GM12878 (cell line): ENCODE measurements around the gene SLC15A3. TPM values are rescaled to one million over a fixed set of nuclear protein-coding genes. Genes with fewer than 3 reads are reported as not detected.

Experiments used
- ATAC-seq: fragments of 200-7000 bp; cut with Tn5 transposase; 3 replicates; pipeline ENCODE4 v1.9.1; 2020; ENCODE audit warnings: mild to moderate bottlenecking, moderate library complexity
- BruUV-seq: library from RNA; stranded (reverse); fragments of 400-500 nt; replicated peaks from 2 replicates; lab custom pipeline; 2021; lab: Mats Ljungman, UMichigan
- CTCF ChIA-PET: fragments of 300-600 bp; sonication (Branson Sonifier 250); formaldehyde crosslinking; extraction: SDS; loops from one replicate; lab custom pipeline; 2021; ENCODE audit warnings: inconsistent platforms; lab: Yijun Ruan, JAX
- POLR2A ChIA-PET: fragments of 350-600 bp; formaldehyde crosslinking; extraction: SDS; loops from one replicate; lab custom pipeline; 2021; ENCODE audit warnings: inconsistent platforms; lab: Charles Lee
- RAD21 ChIA-PET: fragments of 300-600 bp; sonication (Branson Sonifier 250); formaldehyde crosslinking; loops from one replicate; lab custom pipeline; 2023; ENCODE audit warnings: antibody characterized with exemption; ENCODE audit not compliant: unreplicated experiment; lab: Charles Lee
- SMC1A ChIA-PET: fragments of 300-600 bp; sonication (Branson Sonifier 250); formaldehyde crosslinking; loops from one replicate; lab custom pipeline; 2023; ENCODE audit not compliant: unreplicated experiment, uncharacterized antibody; lab: Charles Lee
- DNase-seq: peaks from one replicate; pipeline ENCODE4 v3.0.0-alpha.2; 2011; ENCODE audit warnings: low read depth, low spot score
- FAIRE-seq: peaks from 3 replicates; lab custom pipeline; 2011; peaks lifted over from hg19 to GRCh38; lab: Jason Lieb, UNC
- H2AFZ ChIP-seq: 2 replicates; pipeline ENCODE4 v1.6.0; 2011; ENCODE audit warnings: low read depth, low read length, control low read depth; ENCODE audit not compliant: control insufficient read depth
- H3K27ac ChIP-seq: 2 replicates; pipeline ENCODE4 v1.5.1; 2011; ENCODE audit warnings: control low read depth; ENCODE audit not compliant: control insufficient read depth, insufficient read depth
- H3K27me3 ChIP-seq, 2 experiments: replicated peaks in 1 of 2; 2 replicates each; pipeline versions ENCODE4 v1.6.0 to v1.6.1; 2011; ENCODE audit warnings: low read length in 1 of 2; ENCODE audit not compliant: control insufficient read depth in 2 of 2, insufficient read depth in 2 of 2
- H3K36me3 ChIP-seq, 2 experiments: 2 replicates each; pipeline ENCODE4 v1.5.1; 2011; ENCODE audit warnings: low read length in 1 of 2; ENCODE audit not compliant: control insufficient read depth in 2 of 2, insufficient read depth in 2 of 2
- H3K4me1 ChIP-seq: 2 replicates; pipeline ENCODE4 v1.6.1; 2011; ENCODE audit warnings: mild to moderate bottlenecking, low read length, moderate library complexity, mixed read lengths; ENCODE audit not compliant: control insufficient read depth, insufficient read depth
- H3K4me2 ChIP-seq: 2 replicates; pipeline ENCODE4 v1.6.0; 2011; ENCODE audit warnings: control low read depth; ENCODE audit not compliant: control insufficient read depth, insufficient read depth
- H3K4me3 ChIP-seq: fragments of 200-600 bp; sonication (generic); 2 replicates; pipeline ENCODE4 v1.5.1; 2016
- H3K79me2 ChIP-seq: 2 replicates; pipeline ENCODE4 v1.6.0; 2011; ENCODE audit warnings: low read length; ENCODE audit not compliant: control insufficient read depth, insufficient read depth
- H3K9ac ChIP-seq: 2 replicates; pipeline ENCODE4 v1.8.0; 2011; ENCODE audit warnings: low read length, control low read depth, mixed read lengths; ENCODE audit not compliant: control insufficient read depth, insufficient read depth
- H3K9me3 ChIP-seq: replicated peaks from 3 replicates; pipeline ENCODE4 v1.5.1; 2011; ENCODE audit warnings: mild to moderate bottlenecking, low read length; ENCODE audit not compliant: control insufficient read depth, insufficient read depth
- H4K20me1 ChIP-seq: 2 replicates; pipeline ENCODE4 v1.6.0; 2011; ENCODE audit not compliant: control insufficient read depth, insufficient read depth
- ASH2L ChIP-seq: fragments of 300-600, 200-600 bp; sonication (generic); IDR thresholded peaks from 2 replicates; pipeline ENCODE4 v1.6.1; 2017; ENCODE audit warnings: low read depth, mild to moderate bottlenecking, borderline replicate concordance
- CBX5 ChIP-seq: sonication (generic); IDR thresholded peaks from 2 replicates; pipeline ENCODE4 v1.6.1; 2016; ENCODE audit warnings: low read depth, moderate library complexity, mild to moderate bottlenecking, inconsistent platforms
- CTCF ChIP-seq, 3 experiments: IDR thresholded peaks in 2 of 3; conservative IDR thresholded peaks in 1 of 3; 2 replicates each; pipeline ENCODE4 v1.5.1; 2011; ENCODE audit warnings: low read depth in 3 of 3, low read length in 3 of 3, mild to moderate bottlenecking in 3 of 3, control low read depth in 2 of 3, moderate library complexity in 2 of 3, inconsistent platforms in 1 of 3, mixed read lengths in 1 of 3; ENCODE audit not compliant: control insufficient read depth in 2 of 3, insufficient read depth in 1 of 3; ENCODE audit errors: extremely low read depth in 1 of 3
- EED ChIP-seq: sonication (generic); IDR thresholded peaks from 2 replicates; pipeline ENCODE4 v1.6.1; 2016; ENCODE audit warnings: antibody characterized with exemption, low read depth
- IKZF1 ChIP-seq: fragments of 450-650 bp; conservative IDR thresholded peaks from 2 replicates; pipeline ENCODE4 v1.6.1; 2017; ENCODE audit warnings: antibody characterized with exemption, mild to moderate bottlenecking
- IRF5 ChIP-seq: fragments of 450-650 bp; IDR thresholded peaks from 2 replicates; pipeline ENCODE4 v1.6.1; 2017; ENCODE audit warnings: borderline replicate concordance
- MLLT1 ChIP-seq: fragments of 450-650 bp; IDR thresholded peaks from 2 replicates; pipeline ENCODE4 v1.6.1; 2016; ENCODE audit warnings: mild to moderate bottlenecking
- MYC ChIP-seq: IDR thresholded peaks from 2 replicates; pipeline ENCODE4 v1.6.1; 2011; ENCODE audit warnings: mild to moderate bottlenecking, low read length, moderate library complexity, inconsistent platforms; ENCODE audit not compliant: insufficient read depth, insufficient replicate concordance, insufficient read length, severe bottlenecking
- RAD21 ChIP-seq: IDR thresholded peaks from 2 replicates; pipeline ENCODE4 v1.6.1; 2011; ENCODE audit warnings: mild to moderate bottlenecking, low read depth, low read length, moderate library complexity; ENCODE audit not compliant: insufficient read depth
- RB1 ChIP-seq: fragments of 450-650 bp; formaldehyde crosslinking; IDR thresholded peaks from 2 replicates; pipeline ENCODE4 v1.6.1; 2017; ENCODE audit warnings: mild to moderate bottlenecking, borderline replicate concordance
- SMC3 ChIP-seq: IDR thresholded peaks from 2 replicates; pipeline ENCODE4 v1.6.1; 2011; ENCODE audit warnings: low read length, improper control_type of control experiment, borderline replicate concordance
- SPI1 ChIP-seq: IDR thresholded peaks from 2 replicates; pipeline ENCODE4 v1.6.1; 2011; ENCODE audit warnings: low read depth, mild to moderate bottlenecking, low read length, moderate library complexity, borderline replicate concordance; ENCODE audit not compliant: insufficient read depth
- STAT3 ChIP-seq: IDR thresholded peaks from 2 replicates; pipeline ENCODE4 v1.6.1; 2011; ENCODE audit warnings: low read depth, low read length, improper control_type of control experiment
- ZNF274 ChIP-seq: IDR thresholded peaks from one replicate; pipeline ENCODE4 v1.8.0; 2011; ENCODE audit not compliant: insufficient read length, insufficient read depth
- ZZZ3 ChIP-seq: IDR thresholded peaks from 2 replicates; pipeline ENCODE4 v1.6.1; 2011; ENCODE audit warnings: low read depth; ENCODE audit not compliant: control insufficient read depth, insufficient read length
- WGBS: methylation state at CpG from one replicate; pipeline ENCODE4 v1.1.6; 2016; ENCODE audit warnings: low lambda C conversion rate; ENCODE audit not compliant: insufficient replicate concordance, insufficient coverage; ENCODE audit errors: missing lambda C conversion rate; 5-methylcytosine and 5-hydroxymethylcytosine counted together
- in situ Hi-C: fragments of 300-500 bp; cut with MboI; formaldehyde crosslinking; loops from 9 replicates; pipeline ENCODE4 v1.14.3; 2018; ENCODE audit warnings: mixed read lengths
- intact Hi-C: fragments of 100-400 bp; cut with micrococcal nuclease; formaldehyde crosslinking; loops from one replicate; pipeline ENCODE4 v1.14.2; 2022; ENCODE audit not compliant: unreplicated experiment
- polyA plus RNA-seq, 11 experiments: library from polyadenylated mRNA; depleted of rRNA in 4 of 11; unstranded in 6 of 11; stranded (reverse) in 5 of 11; fragments of >200 nt; fragmentation: Nextera tagmentation in 4 of 11; fragmentation: Illumina TruSeq in 1 of 11; extraction: Ambion mirVana in 4 of 11; extraction: Trizol in 1 of 11; gene quantifications; 1 replicate in 1 of 11; 2 replicates in 10 of 11; pipeline versions ENCODE4 v1.2.1 to v1.2.3, GENCODE V29; 2011 to 2016; ENCODE audit warnings: inconsistent platforms in 2 of 11, missing spikeins in 2 of 11, low read depth in 1 of 11
- total RNA-seq, 4 experiments: library from RNA; depleted of rRNA in 3 of 4; stranded (reverse); fragments of >200 nt in 3 of 4; fragmentation: Illumina TruSeq in 1 of 4; extraction: Trizol in 1 of 4; gene quantifications; 2 replicates each; pipeline versions ENCODE4 v1.2.1 to v1.2.3, GENCODE V29; 2013 to 2021

SLC15A3 gene
- total and polyA plus RNA-seq, 10 of the 15 experiments (the other 5 are each of a cell fraction or from before 2014, with no cell fraction given) = 17.7 to 102 (median 55.8) TPM

- TF ChIP-seq SPI1 = peak; percentile 53; the same call in 1 of the 2 replicates
- peak; percentile 45 for TF ChIP-seq RAD21
- TF ChIP-seq RB1 = no peak
- peak; percentile 37; the same call in 1 of the 2 replicates for TF ChIP-seq SMC3
- TF ChIP-seq CBX5 = no peak
- TF ChIP-seq, all 136 proteins: peak for 7
Measured at GRCh38 chr11:60944490-60945294, 7.3 kb downstream of the SLC15A3 start (continued).

GRCh38 chr11:60942970-60943565 lies 8.9 kb downstream of the SLC15A3 start:
- H3K4me3 ChIP-seq = no peak overlapping the region
- no peaks in the 10 kb centered on the region for H3K27me3 ChIP-seq
- intact Hi-C loops = no loop called here
- POLR2A ChIA-PET = interaction anchor here (0.7 to 1.1 kb wide), 2 partner anchors 19 to 31 kb away, joined by 3 to 4 read pairs; partner anchors contain the start of gene TMEM132A
- H4K20me1 ChIP-seq = no peaks in the 10 kb centered on the region; the same call in none of the 2 replicates
- DNase-seq (no peak), FAIRE-seq (no peak), ATAC-seq (no peak)
- RAD21 ChIA-PET = no interaction called here
- in situ Hi-C loops = no loop called here
- no peak overlapping the region for H3K9ac ChIP-seq
- CTCF ChIA-PET = interaction anchor here (0.5 kb wide), 1 partner anchor 137 kb away, joined by 3 read pairs; no protein-coding TSS in a partner anchor
- BruUV-seq = no TSS peak
- H3K4me2 ChIP-seq = peak overlapping the region; percentile 1; the same call in 1 of the 2 replicates
- peaks cover 27 to 28% of the 10 kb centered on the region in 2 experiments for H3K36me3 ChIP-seq
- H2AFZ ChIP-seq = no peak overlapping the region
- WGBS = 86% methylated on average over 9 of the region's 9 CpGs
- H3K79me2 ChIP-seq = peaks cover 32% of the 10 kb centered on the region
- H3K27ac ChIP-seq = no peak overlapping the region
- H3K9me3 ChIP-seq = no peaks in the 10 kb centered on the region
- H3K4me1 ChIP-seq = peaks cover 20% of the 10 kb centered on the region
- SMC1A ChIA-PET = interaction anchor here (0.6 kb wide), 1 partner anchor 29 kb away, joined by 3 read pairs; the partner anchor contains the start of gene TMEM109
- TF ChIP-seq RAD21 = no peak
- TF ChIP-seq ZNF274 = no peak
- no peak for TF ChIP-seq ASH2L
- no peak for TF ChIP-seq CTCF (IDR thresholded peaks at IDR 0.05 in 2 of 3, conservative IDR thresholded peaks at IDR 0.05 in 1 of 3; ENCODE audit: control insufficient read depth in 2 of 3, extremely low read depth in 1 of 3, insufficient read depth in 1 of 3, low read depth in 3 of 3, low read length in 3 of 3)
- TF ChIP-seq IKZF1 = no peak
- no peak for TF ChIP-seq ZZZ3
- no peak for TF ChIP-seq EED
- TF ChIP-seq MYC = no peak
- no peak for TF ChIP-seq MLLT1
- no peak for TF ChIP-seq STAT3
- TF ChIP-seq IRF5 = no peak
